ENCODE results near the gene EPSTI1.
A peak's percentile ranks its signal among the peaks of the same experiment; 100 is the strongest.

EPSTI1 gene

DNA sequence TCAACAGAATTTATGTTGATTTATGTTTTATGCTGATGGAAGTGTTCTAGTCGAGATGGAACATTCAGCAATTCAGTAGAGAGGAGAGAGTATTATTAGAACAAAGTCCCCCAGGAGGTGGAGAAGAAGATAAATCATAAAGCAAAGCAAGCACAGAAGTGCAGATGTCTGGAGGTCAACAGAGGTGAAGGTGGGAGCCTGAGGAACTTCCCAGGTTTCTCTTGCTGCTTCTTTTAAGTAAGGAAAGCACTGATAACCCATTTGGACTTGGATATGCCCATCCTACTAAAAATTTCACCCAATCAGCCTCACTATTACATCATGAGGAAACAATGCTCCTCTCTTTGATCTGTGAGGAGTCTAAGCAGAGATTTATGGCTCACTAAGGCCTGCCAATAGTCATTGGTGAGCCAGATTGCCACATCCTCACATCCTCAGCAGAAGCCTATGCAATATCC lies 98.8 kb downstream of the EPSTI1 start:
- FAIRE-seq (no peak), DNase-seq (ENCODE audit: insufficient read length, low spot score) (no peak)
- TF ChIP-seq, protein P1, sequence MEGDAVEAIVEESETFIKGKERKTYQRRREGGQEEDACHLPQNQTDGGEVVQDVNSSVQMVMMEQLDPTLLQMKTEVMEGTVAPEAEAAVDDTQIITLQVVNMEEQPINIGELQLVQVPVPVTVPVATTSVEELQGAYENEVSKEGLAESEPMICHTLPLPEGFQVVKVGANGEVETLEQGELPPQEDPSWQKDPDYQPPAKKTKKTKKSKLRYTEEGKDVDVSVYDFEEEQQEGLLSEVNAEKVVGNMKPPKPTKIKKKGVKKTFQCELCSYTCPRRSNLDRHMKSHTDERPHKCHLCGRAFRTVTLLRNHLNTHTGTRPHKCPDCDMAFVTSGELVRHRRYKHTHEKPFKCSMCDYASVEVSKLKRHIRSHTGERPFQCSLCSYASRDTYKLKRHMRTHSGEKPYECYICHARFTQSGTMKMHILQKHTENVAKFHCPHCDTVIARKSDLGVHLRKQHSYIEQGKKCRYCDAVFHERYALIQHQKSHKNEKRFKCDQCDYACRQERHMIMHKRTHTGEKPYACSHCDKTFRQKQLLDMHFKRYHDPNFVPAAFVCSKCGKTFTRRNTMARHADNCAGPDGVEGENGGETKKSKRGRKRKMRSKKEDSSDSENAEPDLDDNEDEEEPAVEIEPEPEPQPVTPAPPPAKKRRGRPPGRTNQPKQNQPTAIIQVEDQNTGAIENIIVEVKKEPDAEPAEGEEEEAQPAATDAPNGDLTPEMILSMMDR (IDR thresholded peaks at IDR 0.05; ENCODE audit: insufficient read depth, missing control alignments), result no peak

DNA sequence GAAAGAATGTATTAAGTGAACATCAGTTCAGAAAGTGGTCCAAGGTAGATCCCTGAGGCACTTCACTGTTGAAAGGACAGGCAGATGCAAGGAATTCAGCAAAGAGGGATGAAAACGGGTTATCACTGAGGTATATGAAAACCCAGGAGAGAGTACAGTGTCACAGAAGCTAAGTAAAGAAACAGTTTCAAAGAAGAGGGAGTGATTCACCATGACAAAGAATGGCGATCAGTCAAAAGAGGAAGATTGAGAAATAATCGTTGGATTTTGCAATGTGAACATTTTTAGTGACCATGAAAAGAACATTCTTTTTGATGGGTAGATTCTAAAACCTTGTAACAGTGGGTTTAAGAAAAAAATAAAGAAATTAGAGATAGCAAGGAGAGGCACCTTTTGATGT lies 99.3 kb downstream of the EPSTI1 start:
- FAIRE-seq (no peak), DNase-seq (ENCODE audit: insufficient read length, low spot score) (no peak)

DNA sequence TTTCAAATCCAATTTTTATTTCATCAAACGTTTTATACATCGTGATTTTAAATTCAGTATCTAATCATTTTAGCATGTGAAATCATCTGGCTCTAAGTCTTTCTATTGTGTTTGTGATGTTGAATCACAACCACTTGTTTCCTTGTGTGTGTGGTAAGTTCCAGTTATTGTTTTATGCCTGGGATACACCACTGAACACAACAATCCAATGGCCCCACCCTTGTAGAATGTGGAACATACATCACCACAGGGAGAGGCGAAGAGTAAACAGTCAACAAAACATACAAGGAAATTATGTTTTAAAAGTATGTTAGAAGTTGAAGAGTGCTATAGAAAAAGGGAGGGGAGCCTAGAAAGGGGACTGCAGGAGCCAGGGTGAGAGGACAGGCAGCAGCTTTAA lies 100.5 kb downstream of the EPSTI1 start:
- FAIRE-seq, result no peak
- TF ChIP-seq, protein P1 (IDR thresholded peaks at IDR 0.05; ENCODE audit: insufficient read depth, missing control alignments), result no peak
- no peak for DNase-seq (ENCODE audit: insufficient read length, low spot score)

More for the DNA sequence above, 99.3 kb downstream of the EPSTI1 start:
- TF ChIP-seq, protein P1 (IDR thresholded peaks at IDR 0.05; ENCODE audit: insufficient read depth, missing control alignments), result no peak

DNA sequence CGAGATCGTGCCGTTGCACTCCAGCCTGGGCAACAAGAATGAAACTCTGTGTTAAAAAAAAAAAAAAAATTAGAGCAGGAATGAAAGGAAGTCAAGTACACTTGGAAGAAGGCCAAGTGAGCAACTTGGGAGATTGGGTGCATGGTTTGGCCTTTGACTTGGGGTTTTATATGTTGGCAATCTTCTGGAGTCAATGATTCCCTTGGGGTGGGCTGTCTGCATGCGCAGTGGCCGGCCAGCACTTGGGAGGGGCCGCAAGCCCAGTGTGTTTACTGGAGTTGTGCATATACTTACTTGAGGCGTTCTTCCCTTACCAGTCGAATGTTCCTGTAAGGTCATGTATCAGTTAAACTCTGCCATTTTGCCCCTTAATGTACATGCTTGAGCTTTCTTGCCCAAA lies 106.7 kb downstream of the EPSTI1 start:
- FAIRE-seq, result no peak
- TF ChIP-seq, protein P1 (IDR thresholded peaks at IDR 0.05; ENCODE audit: insufficient read depth, missing control alignments), result no peak
- DNase-seq (ENCODE audit: insufficient read length, low spot score), result no peak

DNA sequence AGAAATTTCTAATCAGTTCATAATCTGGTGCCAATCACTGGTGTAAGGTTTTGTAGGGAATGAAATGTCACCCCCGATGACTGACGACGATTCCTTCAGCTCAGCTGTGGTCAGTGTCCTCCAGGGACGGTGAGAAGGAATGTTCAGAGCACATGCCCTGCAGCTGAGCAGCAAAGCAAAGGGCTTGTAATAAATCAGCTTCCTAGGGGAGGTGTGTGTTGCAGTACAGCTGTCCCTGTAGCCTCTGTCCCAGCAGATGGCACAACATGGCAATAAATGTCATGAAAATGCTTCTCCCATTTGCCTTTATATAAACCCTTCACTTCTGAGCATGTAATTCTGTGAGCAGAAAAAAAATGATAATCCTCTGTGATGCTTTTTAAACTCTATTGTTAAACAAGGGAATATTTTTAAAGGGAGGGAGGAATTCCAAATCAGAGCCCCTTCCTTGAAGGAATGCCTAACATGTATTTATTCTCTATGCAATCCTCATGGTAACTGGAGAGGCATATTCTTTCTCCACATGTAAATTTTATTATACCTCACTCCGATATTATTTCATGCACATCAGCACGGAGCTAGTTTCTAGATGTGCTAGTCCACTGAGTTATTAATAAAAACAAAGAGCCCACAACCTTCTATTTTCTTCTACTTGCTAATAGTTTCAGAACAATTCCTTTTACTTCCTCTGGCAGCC lies 108.1 kb downstream of the EPSTI1 start:
- TF ChIP-seq, protein P1 (IDR thresholded peaks at IDR 0.05; ENCODE audit: insufficient read depth, missing control alignments), result peak; percentile 46
- DNase-seq (ENCODE audit: insufficient read length, low spot score) (no peak), FAIRE-seq (no peak)

DNA sequence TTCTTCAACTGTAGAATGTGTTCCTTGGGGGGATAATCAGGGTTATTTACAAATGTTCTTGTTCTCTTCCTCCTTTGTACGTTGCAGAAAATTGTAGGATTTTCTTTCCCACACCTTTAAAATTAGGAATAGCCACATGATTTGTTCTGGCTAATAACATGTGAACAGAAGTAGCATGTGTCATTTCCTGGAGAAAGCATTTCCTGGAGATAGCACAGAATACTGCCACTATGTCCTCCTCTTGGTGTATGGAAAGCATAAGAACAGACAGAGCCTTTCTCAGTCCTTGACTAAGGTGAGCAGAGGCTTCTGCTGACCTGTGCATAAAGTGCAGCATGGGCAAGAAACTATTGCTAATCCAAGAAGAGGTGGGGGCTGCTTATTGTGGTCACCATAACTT lies 108.9 kb downstream of the EPSTI1 start:
- no peak for FAIRE-seq

More for the DNA sequence above, 108.9 kb downstream of the EPSTI1 start:
- DNase-seq (ENCODE audit: insufficient read length, low spot score), result no peak
- TF ChIP-seq, protein P1 (IDR thresholded peaks at IDR 0.05; ENCODE audit: insufficient read depth, missing control alignments), result no peak

Data from D721Med (cell line).